ENCODE results near the gene LAMA1. TPM values are rescaled to one million over a fixed set of nuclear protein-coding genes. Genes with fewer than 3 reads are reported as not detected.

Gene LAMA1
- total RNA-seq, 2 experiments from 2014 or later, result not detected

DNA sequence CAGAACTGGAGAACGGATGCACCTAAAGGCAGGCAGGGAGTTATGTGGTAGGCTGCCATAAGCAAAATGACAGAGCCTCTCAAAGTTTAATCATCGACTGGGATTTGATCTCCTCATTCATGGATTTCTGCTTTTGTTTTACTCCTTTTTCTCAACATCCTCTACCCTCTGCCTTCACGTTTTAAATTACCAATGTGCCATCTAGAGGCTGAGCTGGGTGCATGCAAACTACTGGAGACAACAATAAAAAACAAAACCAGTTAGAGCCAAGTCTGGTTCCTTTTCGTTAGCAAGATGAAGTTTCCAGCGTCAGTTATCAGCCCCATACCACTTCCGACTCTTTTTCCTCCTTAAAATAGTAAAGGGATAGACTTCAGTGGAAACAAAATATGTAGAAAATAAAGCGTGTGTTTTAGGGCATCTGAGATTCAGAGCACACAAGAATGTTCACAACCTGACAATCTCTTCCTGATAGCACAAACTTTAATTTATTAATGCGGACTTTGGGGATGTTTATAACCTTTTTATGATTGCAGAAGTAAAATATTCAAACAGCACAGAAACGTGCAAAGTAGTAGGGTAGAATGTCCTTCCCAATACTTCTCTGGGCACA, 117.0 kb downstream of the LAMA1 start:
- Mint-ChIP-seq H3K4me3 (no peak overlapping the region), H3K36me3 (ENCODE audit: low read depth) (no peaks in the 10 kb centered on the region), H3K9me3 (ENCODE audit: insufficient read depth) (no peaks in the 10 kb centered on the region), H3K27ac (no peak overlapping the region), H3K27me3 (ENCODE audit: low read depth) (no peaks in the 10 kb centered on the region), H3K4me1 (ENCODE audit: low read depth) (no peaks in the 10 kb centered on the region)
- CTCF ChIA-PET, result no interaction called here
- ATAC-seq (no peak), DNase-seq (no peak)
- POLR2A ChIA-PET, result no interaction called here

DNA sequence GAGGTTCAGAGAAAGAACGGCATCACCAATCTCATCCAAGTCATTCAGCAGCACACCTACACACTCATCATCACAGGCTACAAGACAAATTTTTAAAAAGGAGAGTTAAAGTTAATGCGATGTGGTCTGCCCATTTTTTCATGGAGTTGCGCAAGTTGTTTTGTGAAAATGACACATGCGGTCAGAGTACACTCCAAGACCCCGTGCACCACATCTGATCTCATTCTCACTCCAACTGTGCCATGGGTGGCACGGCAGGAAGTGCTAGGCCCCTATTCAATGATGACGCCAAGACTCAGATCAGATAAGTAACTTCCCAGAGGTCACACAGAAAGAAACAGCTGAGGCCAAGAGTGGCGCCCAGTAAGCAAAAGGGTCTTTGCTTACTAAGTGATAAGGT, 119.8 kb downstream of the LAMA1 start:
- no peak for DNase-seq
- no peak overlapping the region for H3K4me3 Mint-ChIP-seq
- no peaks in the 10 kb centered on the region for H3K36me3 Mint-ChIP-seq (ENCODE audit: low read depth)
- no peaks in the 10 kb centered on the region for H3K4me1 Mint-ChIP-seq (ENCODE audit: low read depth)
- ChIA-PET POLR2A (no interaction called here), CTCF (no interaction called here)
- ATAC-seq, result no peak
- H3K27ac Mint-ChIP-seq, result no peak overlapping the region
- H3K9me3 Mint-ChIP-seq (ENCODE audit: insufficient read depth), result no peaks in the 10 kb centered on the region
- no peaks in the 10 kb centered on the region for H3K27me3 Mint-ChIP-seq (ENCODE audit: low read depth)

DNA sequence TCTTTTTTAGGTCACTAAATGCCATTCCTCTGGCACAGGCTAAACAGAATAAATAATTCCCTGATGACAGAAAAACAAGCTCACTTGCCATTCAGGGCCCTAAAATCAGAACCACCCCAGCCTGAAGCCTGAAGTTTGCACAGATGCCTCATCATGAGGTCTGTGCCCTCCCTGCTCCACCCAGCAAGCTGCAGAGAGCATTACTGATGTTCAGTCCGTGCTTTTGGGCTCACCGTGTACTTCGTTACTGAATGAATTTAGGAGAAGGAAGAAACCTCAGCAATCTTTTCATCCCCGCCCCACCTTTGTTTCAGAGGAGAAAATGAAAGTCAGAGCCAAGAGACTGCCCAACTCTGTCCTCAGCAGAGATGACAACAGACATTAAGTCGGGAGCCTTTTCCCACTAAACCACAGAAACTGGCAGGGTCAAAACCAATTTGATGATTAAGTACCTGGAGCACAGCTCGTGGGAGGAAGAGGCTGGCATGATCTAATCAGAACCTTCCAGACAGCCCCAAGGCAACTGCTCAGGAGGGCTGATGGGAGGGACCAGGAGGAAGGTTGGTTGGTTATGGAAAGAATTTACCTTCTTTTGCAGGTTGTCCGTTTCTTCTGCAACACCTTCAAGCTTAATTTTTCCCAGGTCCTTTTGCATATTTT, 122.7 kb downstream of the LAMA1 start:
- H3K36me3 Mint-ChIP-seq (ENCODE audit: low read depth), result no peaks in the 10 kb centered on the region
- H3K4me3 Mint-ChIP-seq, result no peak overlapping the region
- no peaks in the 10 kb centered on the region for H3K4me1 Mint-ChIP-seq (ENCODE audit: low read depth)
- DNase-seq, result no peak
- no peak for ATAC-seq
- CTCF ChIA-PET, result no interaction called here
- H3K27me3 Mint-ChIP-seq (ENCODE audit: low read depth), result no peaks in the 10 kb centered on the region
- POLR2A ChIA-PET, result no interaction called here
- no peak overlapping the region for H3K27ac Mint-ChIP-seq
- H3K9me3 Mint-ChIP-seq (ENCODE audit: insufficient read depth), result no peaks in the 10 kb centered on the region

DNA sequence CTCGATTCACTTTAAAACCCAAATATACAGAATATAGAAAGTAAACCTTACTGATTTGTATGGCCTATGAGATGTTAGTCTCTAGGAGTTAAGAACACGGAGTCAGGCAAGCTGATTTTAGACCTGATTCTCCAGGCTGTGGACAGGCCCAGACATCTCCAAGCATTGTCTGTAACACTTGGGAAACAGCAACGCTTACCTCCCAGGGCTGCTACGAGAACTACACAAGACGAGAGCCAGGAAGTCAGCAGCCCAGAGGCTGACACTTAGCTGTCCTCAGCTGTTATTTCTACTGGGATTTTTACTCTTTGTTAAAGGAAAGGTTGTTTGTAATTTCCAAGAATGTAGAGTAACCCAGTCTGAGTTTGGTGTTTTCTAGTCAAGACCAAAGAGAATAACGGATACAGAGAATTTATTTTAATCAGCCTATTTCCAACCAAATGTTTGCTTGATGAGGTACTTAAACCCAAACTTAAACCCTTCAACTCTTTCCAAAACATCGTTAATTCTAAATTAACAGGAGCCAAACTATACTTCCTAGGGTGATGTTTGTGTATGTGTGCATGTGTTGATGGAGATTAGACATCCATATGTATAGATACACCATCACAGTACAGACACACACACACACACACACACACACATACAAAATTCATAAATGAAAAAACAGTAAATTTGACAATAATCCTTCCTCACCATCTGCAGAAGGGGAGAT, 123.4 kb downstream of the LAMA1 start:
- no peak overlapping the region for H3K27ac Mint-ChIP-seq
- no peak for DNase-seq
- H3K4me3 Mint-ChIP-seq, result no peak overlapping the region
- H3K36me3 Mint-ChIP-seq (ENCODE audit: low read depth), result no peaks in the 10 kb centered on the region
- ATAC-seq, result no peak
- ChIA-PET CTCF (no interaction called here), POLR2A (no interaction called here)
- H3K4me1 Mint-ChIP-seq (ENCODE audit: low read depth), result no peaks in the 10 kb centered on the region
- no peaks in the 10 kb centered on the region for H3K27me3 Mint-ChIP-seq (ENCODE audit: low read depth)
- no peaks in the 10 kb centered on the region for H3K9me3 Mint-ChIP-seq (ENCODE audit: insufficient read depth)

DNA sequence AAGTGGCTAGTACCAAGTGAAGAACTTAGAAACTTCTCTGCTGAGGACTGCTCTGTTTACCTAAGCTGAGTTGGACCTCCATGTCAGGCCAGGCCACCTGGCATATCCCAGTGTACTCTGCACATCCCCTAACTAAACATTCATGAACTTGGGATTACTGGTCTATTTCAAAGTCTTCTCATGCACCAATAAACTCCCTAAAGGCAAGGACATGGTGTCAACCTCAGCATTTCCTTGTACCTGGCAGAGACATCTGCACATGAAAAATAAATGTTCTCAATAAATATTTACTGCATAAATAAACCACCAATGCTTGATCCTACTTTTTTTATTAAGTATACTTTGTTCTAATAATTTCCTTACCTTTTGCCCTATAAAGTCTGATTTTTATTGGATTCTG, 124.8 kb downstream of the LAMA1 start:
- ATAC-seq (no peak), DNase-seq (no peak)
- ChIA-PET CTCF (no interaction called here), POLR2A (no interaction called here)
- Mint-ChIP-seq H3K9me3 (ENCODE audit: insufficient read depth) (no peaks in the 10 kb centered on the region), H3K4me1 (ENCODE audit: low read depth) (no peaks in the 10 kb centered on the region), H3K27me3 (ENCODE audit: low read depth) (no peaks in the 10 kb centered on the region), H3K27ac (no peak overlapping the region), H3K4me3 (no peak overlapping the region), H3K36me3 (ENCODE audit: low read depth) (no peaks in the 10 kb centered on the region)

DNA sequence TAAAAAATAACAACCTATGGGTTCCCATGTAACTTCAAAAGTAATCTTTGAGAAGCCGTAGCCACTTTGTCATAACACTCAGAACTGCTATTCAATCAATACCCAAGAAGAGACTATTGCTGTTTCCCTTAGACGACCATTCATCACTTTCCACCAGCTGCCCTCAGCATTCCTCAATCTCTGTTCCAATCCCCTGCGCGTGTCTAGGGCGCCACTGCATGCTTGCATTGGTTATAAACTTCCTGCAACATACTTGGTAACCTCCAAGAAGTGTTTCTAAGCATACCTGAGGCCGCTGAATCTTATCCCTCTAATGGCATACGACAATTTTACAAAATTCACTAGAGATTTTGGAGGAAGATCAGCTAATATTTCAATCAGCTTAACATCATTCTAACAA, 134.2 kb downstream of the LAMA1 start:
- Mint-ChIP-seq H3K27ac (no peak overlapping the region), H3K4me1 (ENCODE audit: low read depth) (no peaks in the 10 kb centered on the region), H3K36me3 (ENCODE audit: low read depth) (no peaks in the 10 kb centered on the region), H3K4me3 (no peak overlapping the region), H3K27me3 (ENCODE audit: low read depth) (no peaks in the 10 kb centered on the region), H3K9me3 (ENCODE audit: insufficient read depth) (no peaks in the 10 kb centered on the region)
- ChIA-PET POLR2A (no interaction called here), CTCF (no interaction called here)
- no peak for ATAC-seq
- no peak for DNase-seq

DNA sequence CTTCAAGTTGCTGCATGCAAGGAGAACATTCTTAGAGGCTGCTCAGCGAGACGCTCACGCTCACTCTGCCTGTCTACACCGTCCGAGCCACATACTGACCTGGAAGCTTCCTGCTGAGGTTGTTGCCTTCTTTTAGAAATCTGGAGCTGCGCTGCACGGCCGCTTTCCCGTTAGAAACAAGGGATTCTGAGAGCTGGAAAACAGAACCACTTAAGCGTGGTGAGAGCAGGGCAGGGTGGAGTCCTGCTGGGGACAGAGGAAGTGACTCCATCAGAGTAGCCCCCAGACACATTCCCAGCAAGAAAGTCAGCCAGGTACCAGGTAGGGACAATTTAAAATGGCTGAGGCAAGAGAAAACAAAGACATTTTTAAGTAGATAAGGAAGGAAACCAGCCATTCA, 135.2 kb downstream of the LAMA1 start:
- no peaks in the 10 kb centered on the region for H3K9me3 Mint-ChIP-seq (ENCODE audit: insufficient read depth)
- no peak overlapping the region for H3K4me3 Mint-ChIP-seq
- no peak overlapping the region for H3K27ac Mint-ChIP-seq
- H3K4me1 Mint-ChIP-seq (ENCODE audit: low read depth), result no peaks in the 10 kb centered on the region
- POLR2A ChIA-PET, result no interaction called here
- H3K27me3 Mint-ChIP-seq (ENCODE audit: low read depth), result no peaks in the 10 kb centered on the region
- CTCF ChIA-PET, result no interaction called here
- ATAC-seq (no peak), DNase-seq (no peak)
- no peaks in the 10 kb centered on the region for H3K36me3 Mint-ChIP-seq (ENCODE audit: low read depth)

DNA sequence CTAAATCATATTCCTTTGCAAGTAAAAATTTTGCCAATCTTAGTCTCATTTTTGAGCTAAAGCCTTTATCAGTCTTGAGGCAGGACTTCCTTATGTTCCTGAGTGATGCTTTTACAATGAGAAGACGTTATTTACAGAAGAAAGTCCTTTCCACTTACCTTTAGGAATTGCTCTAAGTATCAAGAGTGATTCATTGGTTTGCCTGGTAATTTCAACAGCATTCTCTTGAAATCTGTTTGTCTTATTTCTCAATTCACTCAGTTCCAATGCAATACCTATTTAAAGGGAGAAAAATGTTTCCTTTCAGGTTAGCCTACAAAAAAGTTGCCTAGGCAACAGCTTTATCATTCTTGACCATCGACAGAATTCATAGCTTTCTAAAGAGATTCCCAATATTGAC, 137.2 kb downstream of the LAMA1 start:
- no peaks in the 10 kb centered on the region for H3K4me1 Mint-ChIP-seq (ENCODE audit: low read depth)
- CTCF ChIA-PET, result no interaction called here
- H3K4me3 Mint-ChIP-seq, result no peak overlapping the region
- H3K36me3 Mint-ChIP-seq (ENCODE audit: low read depth), result no peaks in the 10 kb centered on the region
- H3K9me3 Mint-ChIP-seq (ENCODE audit: insufficient read depth), result no peaks in the 10 kb centered on the region
- DNase-seq, result no peak
- POLR2A ChIA-PET, result no interaction called here
- no peaks in the 10 kb centered on the region for H3K27me3 Mint-ChIP-seq (ENCODE audit: low read depth)
- no peak overlapping the region for H3K27ac Mint-ChIP-seq
- no peak for ATAC-seq

DNA sequence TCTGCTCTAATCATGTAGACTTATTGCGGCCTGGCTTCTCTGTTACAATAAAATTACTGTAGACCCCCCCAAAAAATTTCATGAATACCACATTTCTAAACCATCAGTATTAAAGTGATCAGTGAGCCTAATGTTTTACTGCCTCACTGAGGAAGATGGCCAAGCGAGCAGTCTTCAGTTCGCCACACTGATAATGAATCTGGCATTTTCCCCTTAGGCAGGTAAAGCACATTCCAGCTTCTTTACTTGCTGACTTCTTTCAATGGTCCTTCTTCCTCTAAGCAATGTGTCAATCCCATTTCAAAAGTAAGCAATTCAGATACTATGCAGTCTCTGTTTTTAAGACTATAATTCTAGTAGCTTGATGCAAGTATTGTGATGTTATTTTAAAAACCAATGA, 137.6 kb downstream of the LAMA1 start:
- ChIA-PET POLR2A (no interaction called here), CTCF (no interaction called here)
- H3K4me1 Mint-ChIP-seq (ENCODE audit: low read depth), result no peaks in the 10 kb centered on the region
- ATAC-seq (no peak), DNase-seq (no peak)
- no peaks in the 10 kb centered on the region for H3K36me3 Mint-ChIP-seq (ENCODE audit: low read depth)
- H3K9me3 Mint-ChIP-seq (ENCODE audit: insufficient read depth), result no peaks in the 10 kb centered on the region
- H3K27ac Mint-ChIP-seq, result no peak overlapping the region
- H3K4me3 Mint-ChIP-seq, result no peak overlapping the region
- no peaks in the 10 kb centered on the region for H3K27me3 Mint-ChIP-seq (ENCODE audit: low read depth)

DNA sequence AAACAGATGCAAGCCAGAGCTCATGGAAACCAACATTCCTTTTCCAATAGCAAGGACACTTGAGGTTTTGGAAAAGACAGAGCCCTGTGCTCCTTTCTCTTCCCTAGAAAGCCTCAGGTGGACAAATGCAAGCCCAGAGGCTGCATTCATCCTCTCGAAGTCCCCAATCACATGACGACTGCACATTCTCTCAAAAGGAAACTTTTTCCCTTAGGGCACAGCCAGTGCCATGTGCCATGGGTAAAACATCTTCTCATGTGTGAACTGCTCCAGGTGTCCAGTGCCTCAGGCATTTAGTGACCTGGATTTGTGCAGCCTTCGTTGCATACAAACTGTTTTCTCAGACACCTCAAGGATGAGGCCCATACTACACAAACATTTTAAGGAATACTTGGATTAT, 140.7 kb downstream of the LAMA1 start:
- no peak for DNase-seq
- ATAC-seq, result no peak
- Mint-ChIP-seq H3K4me1 (ENCODE audit: low read depth) (no peaks in the 10 kb centered on the region), H3K4me3 (no peak overlapping the region), H3K36me3 (ENCODE audit: low read depth) (no peaks in the 10 kb centered on the region), H3K27ac (no peak overlapping the region), H3K9me3 (ENCODE audit: insufficient read depth) (no peaks in the 10 kb centered on the region), H3K27me3 (ENCODE audit: low read depth) (no peaks in the 10 kb centered on the region)
- POLR2A ChIA-PET, result no interaction called here
- CTCF ChIA-PET, result no interaction called here

DNA sequence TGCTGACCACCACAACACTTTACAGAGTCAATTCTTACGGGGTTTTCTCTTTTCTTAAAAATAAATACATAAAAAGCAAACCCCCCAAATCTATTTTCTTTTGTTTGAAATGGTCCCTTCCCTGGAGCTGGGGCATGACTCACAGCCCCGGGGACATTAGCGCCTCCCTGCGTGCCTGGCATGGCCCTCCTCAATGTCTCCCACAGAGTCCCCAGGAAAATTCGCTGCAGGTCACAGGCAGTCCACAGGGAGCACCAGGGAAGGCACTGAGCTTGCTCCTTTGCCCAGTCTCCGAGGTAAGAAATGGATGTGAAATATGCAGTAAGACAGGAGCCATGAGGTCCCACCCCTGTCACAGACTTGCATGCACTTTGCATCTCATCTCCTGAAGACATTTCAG, 142.5 kb downstream of the LAMA1 start:
- POLR2A ChIA-PET, result no interaction called here
- no peak overlapping the region for H3K27ac Mint-ChIP-seq

DNA sequence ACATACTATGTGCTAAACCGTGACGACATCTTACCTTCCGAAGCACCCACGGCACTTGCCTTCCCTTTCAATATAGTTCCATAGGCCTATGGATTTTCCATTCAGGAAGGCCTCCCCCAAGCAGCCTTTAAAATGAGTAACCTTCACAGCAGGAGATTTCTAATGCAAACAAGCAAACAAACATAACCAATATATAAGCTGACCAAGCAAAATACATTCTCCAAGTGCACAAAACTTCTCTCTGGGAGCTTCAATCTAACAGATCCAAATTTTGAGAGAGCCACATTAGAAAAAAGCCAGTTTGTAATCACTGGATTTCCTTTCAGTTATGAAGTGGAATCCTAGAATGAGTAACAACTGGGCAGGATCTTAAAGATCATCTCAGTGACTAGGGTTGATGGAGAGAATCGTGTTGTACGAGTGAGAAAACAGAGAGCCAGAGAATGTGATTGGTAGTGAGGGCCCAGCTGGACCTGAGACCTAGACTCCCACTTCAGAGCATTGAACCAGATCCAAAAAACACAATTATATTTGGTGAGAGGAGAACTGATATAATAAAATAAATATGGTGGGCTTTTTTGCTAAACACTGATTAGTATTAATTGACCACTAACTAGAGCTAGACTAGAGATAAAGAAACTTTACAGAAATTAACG, 145.6 kb downstream of the LAMA1 start:
- H3K9me3 Mint-ChIP-seq (ENCODE audit: insufficient read depth), result no peaks in the 10 kb centered on the region
- no peaks in the 10 kb centered on the region for H3K4me1 Mint-ChIP-seq (ENCODE audit: low read depth)
- no peaks in the 10 kb centered on the region for H3K36me3 Mint-ChIP-seq (ENCODE audit: low read depth)
- POLR2A ChIA-PET, result no interaction called here
- H3K4me3 Mint-ChIP-seq, result no peak overlapping the region
- no peaks in the 10 kb centered on the region for H3K27me3 Mint-ChIP-seq (ENCODE audit: low read depth)
- H3K27ac Mint-ChIP-seq, result no peak overlapping the region
- ATAC-seq (no peak), DNase-seq (no peak)
- CTCF ChIA-PET, result no interaction called here

More for the DNA sequence above, 142.5 kb downstream of the LAMA1 start:
- CTCF ChIA-PET, result no interaction called here
- ATAC-seq, result no peak
- Mint-ChIP-seq H3K36me3 (ENCODE audit: low read depth) (no peaks in the 10 kb centered on the region), H3K27me3 (ENCODE audit: low read depth) (no peaks in the 10 kb centered on the region), H3K9me3 (ENCODE audit: insufficient read depth) (no peaks in the 10 kb centered on the region), H3K4me3 (no peak overlapping the region), H3K4me1 (ENCODE audit: low read depth) (no peaks in the 10 kb centered on the region)
- DNase-seq, result no peak
